ENCODE measurements around the gene TAB2. TPM values are rescaled to one million over a fixed set of nuclear protein-coding genes. Genes with fewer than 3 reads are reported as not detected.

The TAB2 gene
- total RNA-seq, 2 experiments from 2014 or later = 126 to 154 TPM

DNA sequence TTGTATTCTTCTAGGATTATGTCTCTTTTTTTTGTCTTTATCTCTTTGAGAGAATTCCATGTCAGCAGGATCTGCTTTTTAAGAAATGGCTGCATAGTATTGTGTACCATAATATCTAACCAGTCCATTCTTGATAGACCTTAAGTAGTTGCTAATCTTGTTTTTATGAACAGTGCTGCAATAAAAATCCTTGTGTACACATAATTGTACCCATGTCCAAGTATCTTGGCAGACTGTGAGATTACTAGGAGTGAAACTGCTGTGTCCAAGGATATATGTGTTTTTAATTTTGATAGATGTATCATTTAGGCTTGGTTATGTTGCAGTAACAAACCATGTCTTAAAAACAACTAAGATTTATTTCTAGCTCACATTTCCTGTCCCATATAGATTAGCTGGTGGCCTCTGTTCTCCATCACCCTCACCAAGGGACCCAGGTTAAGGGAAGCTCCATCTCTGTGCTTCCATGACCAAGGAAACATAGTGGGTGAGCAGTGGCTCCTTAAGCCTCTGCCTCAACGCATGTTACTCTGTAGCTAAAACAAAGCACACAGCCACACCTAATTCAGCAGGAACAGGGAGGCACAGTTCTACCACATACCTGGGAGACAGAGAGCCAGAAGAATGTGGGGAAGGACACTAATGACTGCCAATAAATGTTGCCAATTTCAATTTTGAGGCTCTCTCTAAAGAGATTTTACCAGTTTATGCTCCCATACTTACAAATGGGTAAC, 70.4 kb downstream of the TAB2 start:
- DNase-seq = no peak
- Mint-ChIP-seq H3K27me3 (no peaks in the 10 kb centered on the region), H3K27ac (no peak overlapping the region), H3K36me3 (ENCODE audit: low read depth) (peaks cover 89% of the 10 kb centered on the region), H3K9me3 (peaks cover 19% of the 10 kb centered on the region), H3K4me1 (peaks cover 65% of the 10 kb centered on the region), H3K4me3 (no peak overlapping the region)
- CTCF ChIA-PET = interaction anchor here (0.7 kb wide), 1 partner anchor 49 kb away, joined by 3 read pairs; no protein-coding TSS in a partner anchor
- POLR2A ChIA-PET = no interaction called here

DNA sequence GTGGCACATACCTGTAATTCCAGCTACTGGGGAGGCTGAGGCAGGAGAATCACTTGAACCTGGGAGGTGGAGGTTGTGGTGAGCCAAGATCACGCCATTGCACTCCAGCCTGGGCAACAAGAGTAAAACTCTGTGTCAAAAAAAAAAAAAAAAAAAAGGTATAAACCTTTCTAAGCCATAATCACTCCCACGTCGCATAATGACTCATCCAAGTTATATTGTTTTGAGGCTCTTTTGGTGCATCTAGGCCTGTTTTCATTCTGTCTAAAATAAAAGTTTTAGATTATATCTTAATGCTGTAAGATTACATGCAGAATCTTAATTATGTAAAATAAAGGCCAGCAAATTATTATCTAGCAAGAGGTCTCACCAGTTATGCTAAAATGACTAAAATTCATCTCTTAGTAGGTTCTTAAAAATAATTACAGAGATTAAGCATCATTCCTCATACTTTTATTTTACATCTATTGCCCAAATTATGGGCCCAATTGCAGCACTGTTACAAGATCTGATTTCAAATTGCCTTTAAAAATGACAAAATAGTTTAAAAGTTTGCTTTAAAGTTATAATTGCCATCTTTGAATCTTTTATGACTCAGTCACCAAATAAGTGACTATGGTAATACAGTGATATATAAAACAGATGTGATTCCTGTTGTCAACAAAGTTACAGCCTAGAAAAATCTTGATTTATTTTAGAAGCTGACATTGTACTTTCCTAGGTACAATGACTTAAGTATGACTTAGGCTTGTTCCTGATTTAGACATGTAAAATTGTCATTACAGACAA, 72.2 kb downstream of the TAB2 start:
- no peaks in the 10 kb centered on the region for H3K27me3 Mint-ChIP-seq
- H3K4me3 Mint-ChIP-seq = no peak overlapping the region
- POLR2A ChIA-PET = no interaction called here
- H3K4me1 Mint-ChIP-seq = peaks cover 63% of the 10 kb centered on the region
- no peak for DNase-seq
- CTCF ChIA-PET = interaction anchor here (0.6 kb wide), 1 partner anchor 103 kb away, joined by 3 read pairs; no protein-coding TSS in a partner anchor
- H3K27ac Mint-ChIP-seq = no peak overlapping the region
- H3K36me3 Mint-ChIP-seq (ENCODE audit: low read depth) = peaks cover 86% of the 10 kb centered on the region
- H3K9me3 Mint-ChIP-seq = peaks cover 14% of the 10 kb centered on the region

GRCh38 chr6:149392093-149392492, 74.6 kb downstream of the TAB2 start:
- Mint-ChIP-seq H3K27me3 (no peaks in the 10 kb centered on the region), H3K9me3 (peaks cover 5% of the 10 kb centered on the region), H3K4me1 (peaks cover 58% of the 10 kb centered on the region), H3K4me3 (no peak overlapping the region), H3K36me3 (ENCODE audit: low read depth) (peaks cover 88% of the 10 kb centered on the region), H3K27ac (no peak overlapping the region)
- ChIA-PET POLR2A (no interaction called here), CTCF (interaction anchor here (0.6 to 2.0 kb wide), 4 partner anchors 10 to 306 kb away, joined by 3 to 6 read pairs (median 6); no protein-coding TSS in a partner anchor)
- DNase-seq = no peak

- Mint-ChIP-seq H3K4me1 (peaks cover 59% of the 10 kb centered on the region), H3K36me3 (ENCODE audit: low read depth) (peaks cover 88% of the 10 kb centered on the region), H3K27ac (peak overlapping the region; percentile 5), H3K27me3 (no peaks in the 10 kb centered on the region), H3K4me3 (no peak overlapping the region), H3K9me3 (peaks cover 4% of the 10 kb centered on the region)
- DNase-seq = no peak
- POLR2A ChIA-PET = interaction anchor here (0.6 kb wide), 1 partner anchor 114 kb away, joined by 3 read pairs; no protein-coding TSS in a partner anchor
- CTCF ChIA-PET = interaction anchor here (1.4 to 2.0 kb wide), 3 partner anchors 10 to 307 kb away, joined by 3 to 6 read pairs (median 5); no protein-coding TSS in a partner anchor
Measured at GRCh38 chr6:149392535-149392934, 75.0 kb downstream of the TAB2 start.

DNA sequence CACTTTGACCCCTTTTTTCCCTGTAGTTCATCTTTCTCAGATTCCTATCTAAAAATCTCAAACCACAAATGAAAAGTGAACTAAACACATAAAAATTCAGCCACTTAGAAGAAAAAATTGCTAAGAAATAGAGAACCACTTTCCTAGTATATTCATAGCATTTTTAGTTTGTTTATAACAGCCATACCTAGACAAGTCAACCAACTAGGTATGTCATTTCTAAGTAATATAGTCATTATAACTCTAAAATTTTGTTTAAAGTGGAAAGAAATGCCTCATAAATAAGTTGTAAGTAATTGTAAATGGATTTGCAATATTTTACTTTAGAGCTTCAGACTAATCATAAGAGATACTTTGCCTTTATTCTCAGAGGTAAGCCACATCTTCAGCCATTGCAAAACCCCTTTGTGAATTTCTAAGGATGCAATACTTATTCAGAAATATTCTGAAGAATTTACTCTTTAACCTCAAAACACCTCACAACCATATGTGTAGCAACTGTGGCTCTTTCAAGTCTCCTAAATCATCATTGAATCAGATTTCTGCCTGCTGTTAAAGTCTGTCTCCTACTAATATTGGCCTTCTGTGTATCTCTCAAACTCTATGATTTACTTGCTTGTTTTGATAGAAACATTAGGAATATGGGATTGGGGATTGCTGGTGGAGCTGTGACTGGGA, 75.6 kb downstream of the TAB2 start:
- Mint-ChIP-seq H3K27me3 (no peaks in the 10 kb centered on the region), H3K4me3 (no peak overlapping the region), H3K36me3 (ENCODE audit: low read depth) (peaks cover 87% of the 10 kb centered on the region), H3K4me1 (peaks cover 56% of the 10 kb centered on the region), H3K27ac (no peak overlapping the region), H3K9me3 (peaks cover 4% of the 10 kb centered on the region)
- DNase-seq = no peak
- ChIA-PET POLR2A (interaction anchor here (0.6 kb wide), 1 partner anchor 113 kb away, joined by 3 read pairs; no protein-coding TSS in a partner anchor), CTCF (interaction anchor here (1.4 to 2.0 kb wide), 2 partner anchors 11 to 307 kb away, joined by 5 to 6 read pairs; no protein-coding TSS in a partner anchor)

GRCh38 chr6:149395185-149395584, 77.7 kb downstream of the TAB2 start:
- ChIA-PET CTCF (no interaction called here), POLR2A (no interaction called here)
- H3K9me3 Mint-ChIP-seq = peaks cover 4% of the 10 kb centered on the region
- DNase-seq = no peak
- no peak overlapping the region for H3K4me3 Mint-ChIP-seq
- peaks cover 79% of the 10 kb centered on the region for H3K36me3 Mint-ChIP-seq (ENCODE audit: low read depth)
- H3K27me3 Mint-ChIP-seq = no peaks in the 10 kb centered on the region
- H3K4me1 Mint-ChIP-seq = peaks cover 54% of the 10 kb centered on the region
- H3K27ac Mint-ChIP-seq = peak overlapping the region; percentile 26

- Mint-ChIP-seq H3K36me3 (ENCODE audit: low read depth) (peaks cover 79% of the 10 kb centered on the region), H3K4me1 (peaks cover 47% of the 10 kb centered on the region), H3K4me3 (no peak overlapping the region), H3K27me3 (no peaks in the 10 kb centered on the region), H3K27ac (no peak overlapping the region), H3K9me3 (peaks cover 4% of the 10 kb centered on the region)
- CTCF ChIA-PET = interaction anchor here (0.6 to 1.3 kb wide), 6 partner anchors 16 to 1937 kb away, joined by 3 to 4 read pairs (median 4); no protein-coding TSS in a partner anchor
- POLR2A ChIA-PET = no interaction called here
- no peak for DNase-seq
Measured at GRCh38 chr6:149397384-149397783, 79.9 kb downstream of the TAB2 start.

DNA sequence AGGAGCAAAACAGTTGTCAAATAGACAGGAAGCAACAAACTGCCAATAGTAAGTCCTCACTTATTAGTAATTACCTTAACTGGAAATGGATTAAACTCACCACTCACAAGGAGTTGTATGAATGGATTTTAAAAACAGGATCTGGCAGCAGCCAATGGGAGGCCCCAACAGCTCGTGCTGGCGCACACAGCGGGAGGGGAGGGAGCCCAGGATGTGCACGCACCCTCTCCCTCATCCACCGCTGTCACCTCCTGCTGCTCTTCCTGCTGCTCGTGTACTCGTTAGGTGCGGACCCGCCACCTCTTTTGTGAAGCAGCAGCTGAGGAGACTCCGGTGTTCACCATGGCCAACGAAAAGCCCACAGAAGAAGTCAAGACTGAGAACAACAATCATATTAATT, 82.5 kb downstream of the TAB2 start, which contains the start of gene SUMO4:
TSS of gene SUMO4 (plus strand) at position 213 of the 400 bp plus-strand sequence. CDS start at position 343, 130 bp downstream.
- no peak for DNase-seq
- Mint-ChIP-seq H3K4me3 (no peak within 1 kb of the TSS), H3K4me1 (peaks cover 41% of the 10 kb centered on the region), H3K27ac (peak within 1 kb of the TSS; percentile 11), H3K9me3 (peaks cover 4% of the 10 kb centered on the region), H3K27me3 (no peaks in the 10 kb centered on the region), H3K36me3 (ENCODE audit: low read depth) (peaks cover 81% of the 10 kb centered on the region)
- ChIA-PET CTCF (no interaction called here), POLR2A (no interaction called here)

DNA sequence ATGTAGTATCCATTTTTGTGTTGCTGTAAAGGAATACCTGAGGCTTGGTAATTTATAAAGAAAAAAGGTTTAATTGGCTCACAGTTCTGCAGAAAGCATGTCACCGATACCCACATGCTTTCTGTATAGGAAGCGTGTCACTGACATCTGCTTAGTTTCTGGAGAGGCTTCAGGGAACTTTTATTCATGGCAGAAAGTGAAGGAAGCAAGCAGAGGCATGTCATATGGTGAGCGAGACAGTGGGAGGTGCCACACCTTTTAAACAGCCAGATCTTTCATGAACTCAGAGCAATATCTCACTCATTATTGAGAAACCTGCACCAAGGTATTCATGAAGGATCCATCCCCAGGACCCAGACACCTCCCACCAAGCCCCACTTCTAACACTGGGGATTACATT, 86.0 kb downstream of the TAB2 start:
- POLR2A ChIA-PET = no interaction called here
- CTCF ChIA-PET = interaction anchor here (1.4 kb wide), 1 partner anchor 12 kb away, joined by 3 read pairs; no protein-coding TSS in a partner anchor
- peak overlapping the region; percentile 15 for H3K27ac Mint-ChIP-seq
- H3K4me1 Mint-ChIP-seq = peaks cover 32% of the 10 kb centered on the region
- no peak for DNase-seq
- H3K4me3 Mint-ChIP-seq = no peak overlapping the region
- H3K36me3 Mint-ChIP-seq (ENCODE audit: low read depth) = peaks cover 72% of the 10 kb centered on the region
- no peaks in the 10 kb centered on the region for H3K9me3 Mint-ChIP-seq
- H3K27me3 Mint-ChIP-seq = no peaks in the 10 kb centered on the region

GRCh38 chr6:149405823-149406765, 88.6 kb downstream of the TAB2 start:
- H3K36me3 Mint-ChIP-seq (ENCODE audit: low read depth) = peaks cover 77% of the 10 kb centered on the region
- no peaks in the 10 kb centered on the region for H3K9me3 Mint-ChIP-seq
- no peaks in the 10 kb centered on the region for H3K27me3 Mint-ChIP-seq
- peaks cover 27% of the 10 kb centered on the region for H3K4me1 Mint-ChIP-seq
- POLR2A ChIA-PET = interaction anchor here (0.6 kb wide), 1 partner anchor 143 kb away, joined by 4 read pairs; no protein-coding TSS in a partner anchor
- CTCF ChIA-PET = no interaction called here
- H3K4me3 Mint-ChIP-seq = no peak overlapping the region
- DNase-seq = no peak
- no peak overlapping the region for H3K27ac Mint-ChIP-seq

GRCh38 chr6:149409617-149410016, 92.1 kb downstream of the TAB2 start:
- Mint-ChIP-seq H3K4me1 (peaks cover 17% of the 10 kb centered on the region), H3K4me3 (no peak overlapping the region), H3K27me3 (no peaks in the 10 kb centered on the region), H3K27ac (no peak overlapping the region), H3K9me3 (no peaks in the 10 kb centered on the region), H3K36me3 (ENCODE audit: low read depth) (peaks cover 72% of the 10 kb centered on the region)
- no peak for DNase-seq
- ChIA-PET CTCF (interaction anchor here (1.1 to 1.2 kb wide), 4 partner anchors 22 to 375 kb away, joined by 3 to 6 read pairs (median 4); no protein-coding TSS in a partner anchor), POLR2A (no interaction called here)

Data from activated CD4-positive, alpha-beta T cell treated with anti-CD3 and anti-CD28 coated beads, Interleukin-2, amount 10 ng/mL, durations not matched to agents 7 days and 5 days (primary cell).